ENCODE measurements around the gene UCP2. TPM values are rescaled to one million over a fixed set of nuclear protein-coding genes. Genes with fewer than 3 reads are reported as not detected.
A peak's percentile ranks its signal among the peaks of the same experiment; 100 is the strongest.

The UCP2 gene
- total and polyA plus RNA-seq, 7 experiments from 2014 or later: 365 to 1,411 (median 913) TPM

GRCh38 chr11:74002832-74003231, 20.2 kb upstream of the UCP2 start:
- intact Hi-C loops (cut with micrococcal nuclease): no loop called here
- peaks cover 40 to 78% (median 66%) of the 10 kb centered on the region in 7 donors for H3K4me1 Mint-ChIP-seq
- Histone ChIP-seq H3K36me3 (ENCODE audit: control insufficient read depth in 2 of 3, insufficient read depth in 3 of 3, low read length in 3 of 3) (peaks cover 0 to 11% (median 0%) of the 10 kb centered on the region in 3 experiments), H3K9me3 (ENCODE audit: control insufficient read depth in 2 of 3, low read length in 3 of 3) (no peaks in the 10 kb centered on the region), H3K4me3 (ENCODE audit: low read length) (no peak overlapping the region), H3K4me1 (ENCODE audit: control insufficient read depth in 2 of 2, insufficient read depth in 2 of 2, low read length in 2 of 2) (peaks cover 39 to 43% of the 10 kb centered on the region in 2 donors), H3K27ac (ENCODE audit: low read depth, low read length) (no peak overlapping the region), H3K27me3 (ENCODE audit: control insufficient read depth in 2 of 2, insufficient read depth in 2 of 2, low read length in 2 of 2) (no peaks in the 10 kb centered on the region)
- H3K27me3 Mint-ChIP-seq: no peaks in the 10 kb centered on the region
- ATAC-seq: no peak
- peaks cover 5 to 31% (median 29%) of the 10 kb centered on the region in 5 donors for H3K36me3 Mint-ChIP-seq
- peak overlapping the region; percentile 44 to 99 (median 96) for H3K27ac Mint-ChIP-seq
- H3K9me3 Mint-ChIP-seq: no peaks in the 10 kb centered on the region
- peak overlapping the region in 2 of 10 donors; percentile 4 to 48 for H3K4me3 Mint-ChIP-seq
- ChIA-PET CTCF (interaction anchor here (1.0 to 2.1 kb wide), 2 partner anchors 12 to 22 kb away, joined by 5 to 6 read pairs; no protein-coding TSS in a partner anchor), POLR2A (interaction anchor here (0.6 to 31.1 kb wide), 4 partner anchors 8 to 28 kb away, joined by 3 to 1403 read pairs (median 48); partner anchors contain the start of gene UCP2)
- DNase-seq: no peak

GRCh38 chr11:74001822-74002286, 19.2 kb upstream of the UCP2 start:
- DNase-seq: peak in 1 of 9 donors; percentile 13
- H3K27ac ChIP-seq (ENCODE audit: low read depth, low read length): no peak overlapping the region

GRCh38 chr11:74000307-74001133, 17.9 kb upstream of the UCP2 start:
- Histone ChIP-seq H3K4me1 (ENCODE audit: control insufficient read depth in 2 of 2, insufficient read depth in 2 of 2, low read length in 2 of 2) (peaks cover 36 to 42% of the 10 kb centered on the region in 2 donors), H3K36me3 (ENCODE audit: control insufficient read depth in 2 of 3, insufficient read depth in 3 of 3, low read length in 3 of 3) (peaks cover 0 to 11% (median 0%) of the 10 kb centered on the region in 3 experiments), H3K27me3 (ENCODE audit: control insufficient read depth in 2 of 2, insufficient read depth in 2 of 2, low read length in 2 of 2) (no peaks in the 10 kb centered on the region), H3K27ac (ENCODE audit: low read depth, low read length) (no peak overlapping the region), H3K9me3 (ENCODE audit: control insufficient read depth in 2 of 3, low read length in 3 of 3) (no peaks in the 10 kb centered on the region), H3K4me3 (ENCODE audit: low read length) (no peak overlapping the region)
- CTCF ChIA-PET: interaction anchor here (1.4 kb wide), 1 partner anchor 20 kb away, joined by 3 read pairs; no protein-coding TSS in a partner anchor
- DNase-seq (peak in 1 of 9 donors; percentile 18), ATAC-seq (no peak)
- H3K27ac Mint-ChIP-seq: peak overlapping the region in 4 of 9 donors; percentile 29 to 75 (median 51)
- peaks cover 0 to 2% (median 0%) of the 10 kb centered on the region in 11 donors for H3K9me3 Mint-ChIP-seq
- H3K4me1 Mint-ChIP-seq: peaks cover 48 to 80% (median 68%) of the 10 kb centered on the region in 7 donors
- H3K4me3 Mint-ChIP-seq: no peak overlapping the region
- POLR2A ChIA-PET: interaction anchor here (0.6 to 31.1 kb wide), 3 partner anchors 13 to 106 kb away, joined by 3 to 1403 read pairs (median 75); partner anchors contain the start of gene UCP2
- intact Hi-C loops (cut with micrococcal nuclease): no loop called here
- H3K36me3 Mint-ChIP-seq: peaks cover 5 to 31% (median 27%) of the 10 kb centered on the region in 5 donors
- no peaks in the 10 kb centered on the region for H3K27me3 Mint-ChIP-seq

More at GRCh38 chr11:74001822-74002286, 19.2 kb upstream of the UCP2 start:
- ChIA-PET CTCF (interaction anchor here (0.6 to 1.0 kb wide), 2 partner anchors 11 to 42 kb away, joined by 3 to 6 read pairs; no protein-coding TSS in a partner anchor), POLR2A (interaction anchor here (2.0 to 31.1 kb wide), 2 partner anchors 10 to 27 kb away, joined by 8 to 1403 read pairs; partner anchors contain the start of gene UCP2)
- Mint-ChIP-seq H3K36me3 (peaks cover 5 to 31% (median 29%) of the 10 kb centered on the region in 5 donors), H3K4me1 (peaks cover 43 to 81% (median 67%) of the 10 kb centered on the region in 7 donors), H3K27ac (peak overlapping the region in 7 of 9 donors; percentile 15 to 96 (median 48)), H3K4me3 (no peak overlapping the region), H3K9me3 (peaks cover 0 to 2% (median 0%) of the 10 kb centered on the region in 11 donors), H3K27me3 (no peaks in the 10 kb centered on the region)
- Histone ChIP-seq H3K4me3 (ENCODE audit: low read length) (no peak overlapping the region), H3K9me3 (ENCODE audit: control insufficient read depth in 2 of 3, low read length in 3 of 3) (no peaks in the 10 kb centered on the region), H3K36me3 (ENCODE audit: control insufficient read depth in 2 of 3, insufficient read depth in 3 of 3, low read length in 3 of 3) (peaks cover 0 to 11% (median 0%) of the 10 kb centered on the region in 3 experiments), H3K27me3 (ENCODE audit: control insufficient read depth in 2 of 2, insufficient read depth in 2 of 2, low read length in 2 of 2) (no peaks in the 10 kb centered on the region), H3K4me1 (ENCODE audit: control insufficient read depth in 2 of 2, insufficient read depth in 2 of 2, low read length in 2 of 2) (peaks cover 36 to 42% of the 10 kb centered on the region in 2 donors)
- intact Hi-C loops (cut with micrococcal nuclease): no loop called here
- no peak for ATAC-seq

- ATAC-seq (no peak), DNase-seq (peak in 1 of 9 donors; percentile 16)
- Mint-ChIP-seq H3K9me3 (peaks cover 0 to 2% (median 0%) of the 10 kb centered on the region in 11 donors), H3K4me3 (no peak overlapping the region), H3K4me1 (peaks cover 45 to 80% (median 68%) of the 10 kb centered on the region in 7 donors), H3K36me3 (peaks cover 5 to 31% (median 27%) of the 10 kb centered on the region in 5 donors), H3K27me3 (no peaks in the 10 kb centered on the region), H3K27ac (peak overlapping the region in 7 of 9 donors; percentile 10 to 77 (median 55))
- H3K4me1 ChIP-seq (ENCODE audit: control insufficient read depth in 2 of 2, insufficient read depth in 2 of 2, low read length in 2 of 2): peaks cover 36 to 38% of the 10 kb centered on the region in 2 donors
- intact Hi-C loops (cut with micrococcal nuclease): no loop called here
- ChIA-PET CTCF (interaction anchor here (1.4 kb wide), 1 partner anchor 20 kb away, joined by 3 read pairs; no protein-coding TSS in a partner anchor), POLR2A (interaction anchor here (7.3 to 31.1 kb wide), 2 partner anchors 14 to 25 kb away, joined by 75 to 1403 read pairs; partner anchors contain the start of gene UCP2)
- peaks cover 0 to 11% (median 0%) of the 10 kb centered on the region in 3 experiments for H3K36me3 ChIP-seq (ENCODE audit: control insufficient read depth in 2 of 3, insufficient read depth in 3 of 3, low read length in 3 of 3)
- H3K27me3 ChIP-seq (ENCODE audit: control insufficient read depth in 2 of 2, insufficient read depth in 2 of 2, low read length in 2 of 2): no peaks in the 10 kb centered on the region
- no peak overlapping the region for H3K27ac ChIP-seq (ENCODE audit: low read depth, low read length)
- no peaks in the 10 kb centered on the region for H3K9me3 ChIP-seq (ENCODE audit: control insufficient read depth in 2 of 3, low read length in 3 of 3)
- no peak overlapping the region for H3K4me3 ChIP-seq (ENCODE audit: low read length)
Observed at GRCh38 chr11:73999581-74000306, 17.1 kb upstream of the UCP2 start.

GRCh38 chr11:73998846-73999575, 16.4 kb upstream of the UCP2 start:
- Mint-ChIP-seq H3K4me1 (peaks cover 41 to 78% (median 66%) of the 10 kb centered on the region in 7 donors), H3K27me3 (no peaks in the 10 kb centered on the region), H3K4me3 (peak overlapping the region in 1 of 10 donors; percentile 39), H3K9me3 (peaks cover 0 to 2% (median 0%) of the 10 kb centered on the region in 11 donors), H3K27ac (peak overlapping the region in 7 of 9 donors; percentile 61 to 97 (median 77)), H3K36me3 (peaks cover 5 to 31% (median 26%) of the 10 kb centered on the region in 5 donors)
- intact Hi-C loops (cut with micrococcal nuclease): no loop called here
- Histone ChIP-seq H3K27ac (ENCODE audit: low read depth, low read length) (no peak overlapping the region), H3K36me3 (ENCODE audit: control insufficient read depth in 2 of 3, insufficient read depth in 3 of 3, low read length in 3 of 3) (peaks cover 0 to 11% (median 0%) of the 10 kb centered on the region in 3 experiments), H3K4me1 (ENCODE audit: control insufficient read depth in 2 of 2, insufficient read depth in 2 of 2, low read length in 2 of 2) (peaks cover 36 to 38% of the 10 kb centered on the region in 2 donors), H3K9me3 (ENCODE audit: control insufficient read depth in 2 of 3, low read length in 3 of 3) (no peaks in the 10 kb centered on the region), H3K27me3 (ENCODE audit: control insufficient read depth in 2 of 2, insufficient read depth in 2 of 2, low read length in 2 of 2) (no peaks in the 10 kb centered on the region), H3K4me3 (ENCODE audit: low read length) (no peak overlapping the region)
- CTCF ChIA-PET: interaction anchor here (0.6 to 1.4 kb wide), 2 partner anchors 19 to 392 kb away, joined by 3 read pairs; no protein-coding TSS in a partner anchor
- no peak for ATAC-seq
- POLR2A ChIA-PET: interaction anchor here (0.6 to 31.1 kb wide), 3 partner anchors 14 to 64 kb away, joined by 3 to 1403 read pairs (median 75); partner anchors contain the start of gene UCP2
- DNase-seq: no peak

Measured in naive thymus-derived CD4-positive, alpha-beta T cell (primary cell).